Ectodermal cell (in vitro differentiated cells): Measurements from ENCODE around the gene ZFC3H1.
"Not testable (repeated sequence)": the region's sequence is repeated elsewhere in the genome, so short reads cannot be mapped to it uniquely, and the experiment has no call there.

Experiments
- H3K27ac ChIP-seq: 2 replicates; pipeline ENCODE4 v1.7.0; 2013; ENCODE audit warnings: mild to moderate bottlenecking, low read depth, low read length; ENCODE audit not compliant: insufficient read depth, poor library complexity, severe bottlenecking
- H3K27me3 ChIP-seq: 2 replicates; pipeline ENCODE4 v1.7.0; 2013; ENCODE audit warnings: mild to moderate bottlenecking, low read length; ENCODE audit not compliant: insufficient read depth, control insufficient read depth, poor library complexity, severe bottlenecking
- H3K36me3 ChIP-seq: one replicate; pipeline ENCODE4 v1.7.0; 2013; ENCODE audit warnings: low read length; ENCODE audit not compliant: control insufficient read depth, insufficient read depth
- H3K4me1 ChIP-seq: one replicate; pipeline ENCODE4 v1.7.0; 2013; ENCODE audit warnings: low read length; ENCODE audit not compliant: control insufficient read depth, insufficient read depth
- H3K4me3 ChIP-seq: 2 replicates; pipeline ENCODE4 v1.7.0; 2013; ENCODE audit warnings: low read depth, low read length, control low read depth; ENCODE audit not compliant: insufficient read depth
- H3K9me3 ChIP-seq: 2 replicates; pipeline ENCODE4 v1.7.0; 2013; ENCODE audit warnings: mild to moderate bottlenecking, low read length, moderate library complexity; ENCODE audit not compliant: control insufficient read depth
- WGBS, 2 experiments: methylation state at CpG; one replicate each; pipeline ENCODE4 v1.1.7; 2013; ENCODE audit warnings: missing lambda C conversion rate in 2 of 2; 5-methylcytosine and 5-hydroxymethylcytosine counted together

The ZFC3H1 gene

DNA sequence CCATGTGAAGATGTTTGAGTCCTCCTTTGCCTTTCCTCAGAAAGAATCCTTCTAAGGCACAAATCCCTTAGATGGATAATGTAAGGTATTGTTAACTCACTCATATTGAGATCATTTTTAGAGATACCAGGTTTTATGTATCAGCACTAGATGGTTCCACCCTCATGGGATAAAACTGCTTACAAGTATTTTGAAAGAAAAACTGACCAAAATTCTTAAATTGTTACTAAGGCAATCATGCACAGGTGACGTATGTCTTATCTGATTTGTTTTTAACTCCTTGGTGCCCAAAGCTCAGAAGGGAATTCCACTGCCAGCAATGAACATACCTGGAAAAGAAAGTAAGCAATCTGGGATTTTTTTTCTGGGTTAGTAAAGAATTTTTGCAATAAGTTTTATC is 78.4 kb downstream of the ZFC3H1 start:
- H3K4me1 ChIP-seq: no peaks in the 10 kb centered on the region
- H3K36me3 ChIP-seq: no peaks in the 10 kb centered on the region
- no peak overlapping the region for H3K4me3 ChIP-seq
- no peak overlapping the region for H3K27ac ChIP-seq
- no peaks in the 10 kb centered on the region for H3K27me3 ChIP-seq
- 89 to 91% methylated on average over 1 of the region's 1 CpG for WGBS, 2 experiments
- no peaks in the 10 kb centered on the region for H3K9me3 ChIP-seq

DNA sequence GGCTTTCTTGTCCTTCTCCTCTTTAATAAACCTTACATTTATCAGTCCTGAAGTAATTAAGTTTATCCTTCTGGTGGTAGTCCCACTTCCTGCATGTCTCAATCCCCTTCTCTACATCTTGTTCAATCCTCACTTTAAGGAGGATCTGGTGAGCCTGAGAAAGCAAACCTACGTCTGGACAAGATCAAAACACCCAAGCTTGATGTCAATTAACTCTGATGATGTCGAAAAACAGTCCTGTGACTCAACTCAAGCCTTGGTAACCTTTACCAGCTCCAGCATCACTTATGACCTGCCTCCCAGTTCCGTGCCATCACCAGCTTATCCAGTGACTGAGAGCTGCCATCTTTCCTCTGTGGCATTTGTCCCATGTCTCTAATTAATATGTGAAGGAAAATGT is 79.3 kb downstream of the ZFC3H1 start:
- H3K27ac ChIP-seq: no peak overlapping the region
- no peak overlapping the region for H3K4me3 ChIP-seq
- H3K27me3 ChIP-seq: no peaks in the 10 kb centered on the region
- H3K4me1 ChIP-seq: no peaks in the 10 kb centered on the region
- H3K36me3 ChIP-seq: no peaks in the 10 kb centered on the region
- no peaks in the 10 kb centered on the region for H3K9me3 ChIP-seq
- WGBS, 2 experiments: 89 to 94% methylated on average over 3 of the region's 3 CpGs

DNA sequence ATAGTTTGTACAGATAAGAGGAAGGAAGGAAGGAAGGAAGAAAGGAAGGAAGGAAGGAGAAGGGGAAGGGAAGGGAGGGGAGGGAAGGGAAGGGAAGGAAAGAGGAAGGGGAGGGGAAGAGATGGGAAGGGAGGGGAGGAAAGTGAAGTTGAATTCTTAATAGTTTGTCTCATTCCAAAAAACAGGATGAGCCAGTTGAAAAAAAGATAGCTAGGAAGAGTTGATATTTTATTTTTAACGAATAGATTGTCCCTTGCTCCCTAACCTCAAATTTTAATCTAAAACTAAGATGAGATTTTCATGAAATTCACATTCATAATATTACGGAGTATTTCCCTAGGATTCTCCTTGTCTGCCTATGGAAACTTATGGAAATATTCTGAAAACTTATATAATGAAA is 80.7 kb downstream of the ZFC3H1 start:
- 100% methylated on average over 1 of the region's 2 CpGs; no CpG with 5 or more reads in 1 of the 2 experiments for WGBS, 2 experiments
- Histone ChIP-seq H3K4me1 (no peaks in the 10 kb centered on the region), H3K4me3 (no peak overlapping the region), H3K9me3 (no peaks in the 10 kb centered on the region), H3K36me3 (no peaks in the 10 kb centered on the region), H3K27me3 (no peaks in the 10 kb centered on the region), H3K27ac (no peak overlapping the region)

DNA sequence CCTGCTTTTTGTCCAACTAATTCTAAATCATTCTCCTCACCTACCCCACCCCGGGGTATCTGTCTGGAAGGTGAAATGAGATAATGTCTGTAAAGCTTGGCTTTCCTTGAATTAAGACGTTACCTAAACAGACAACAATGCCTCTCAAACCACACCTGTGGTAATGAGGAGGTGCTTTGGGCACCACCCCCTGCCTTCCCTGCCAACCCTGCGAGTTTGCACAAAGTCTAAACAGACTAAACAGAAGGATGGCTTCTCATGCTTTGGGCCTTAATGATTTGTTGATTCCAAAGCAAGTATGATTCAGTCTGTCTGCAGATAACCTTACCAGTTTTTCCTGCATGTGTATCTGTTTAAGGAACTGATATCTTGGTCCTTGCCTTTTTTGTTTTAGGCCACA is 82.4 kb downstream of the ZFC3H1 start:
- no peak overlapping the region for H3K4me3 ChIP-seq
- no peaks in the 10 kb centered on the region for H3K4me1 ChIP-seq

DNA sequence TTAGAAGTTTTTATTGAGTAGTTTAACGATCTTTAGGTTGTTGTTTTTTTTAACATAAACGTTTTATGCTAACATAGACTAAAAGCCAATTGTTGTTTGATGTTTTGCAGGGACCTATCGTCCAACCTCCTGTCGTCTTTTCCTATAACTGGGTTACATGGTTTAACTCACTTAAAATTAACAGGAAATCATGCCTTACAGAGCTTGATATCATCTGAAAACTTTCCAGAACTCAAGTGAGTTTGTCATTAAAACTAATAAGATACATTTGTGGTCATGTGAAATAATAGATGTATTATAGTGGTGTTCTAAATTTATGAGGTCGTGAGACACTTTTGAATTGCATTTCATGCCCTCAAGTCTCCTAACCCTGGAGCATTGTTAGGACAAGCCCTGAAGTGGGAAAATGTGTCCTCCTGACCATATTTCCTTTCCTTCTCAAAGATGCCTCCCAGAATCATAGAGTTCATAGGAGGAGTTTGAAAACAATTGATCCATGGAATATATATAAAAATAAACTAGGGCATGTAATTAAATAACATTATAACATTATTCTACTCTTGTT is 84.9 kb downstream of the ZFC3H1 start:
- no peaks in the 10 kb centered on the region for H3K4me1 ChIP-seq
- WGBS, 2 experiments: 92 to 93% methylated on average over 5 of the region's 5 CpGs
- H3K36me3 ChIP-seq: no peaks in the 10 kb centered on the region
- no peaks in the 10 kb centered on the region for H3K9me3 ChIP-seq
- no peaks in the 10 kb centered on the region for H3K27me3 ChIP-seq
- H3K27ac ChIP-seq: no peak overlapping the region
- no peak overlapping the region for H3K4me3 ChIP-seq

More for the DNA sequence above, 82.4 kb downstream of the ZFC3H1 start:
- Histone ChIP-seq H3K27ac (no peak overlapping the region), H3K27me3 (no peaks in the 10 kb centered on the region), H3K36me3 (no peaks in the 10 kb centered on the region), H3K9me3 (no peaks in the 10 kb centered on the region)
- WGBS, 2 experiments: 79 to 85% methylated on average over 1 to 2 of the region's 3 CpGs

DNA sequence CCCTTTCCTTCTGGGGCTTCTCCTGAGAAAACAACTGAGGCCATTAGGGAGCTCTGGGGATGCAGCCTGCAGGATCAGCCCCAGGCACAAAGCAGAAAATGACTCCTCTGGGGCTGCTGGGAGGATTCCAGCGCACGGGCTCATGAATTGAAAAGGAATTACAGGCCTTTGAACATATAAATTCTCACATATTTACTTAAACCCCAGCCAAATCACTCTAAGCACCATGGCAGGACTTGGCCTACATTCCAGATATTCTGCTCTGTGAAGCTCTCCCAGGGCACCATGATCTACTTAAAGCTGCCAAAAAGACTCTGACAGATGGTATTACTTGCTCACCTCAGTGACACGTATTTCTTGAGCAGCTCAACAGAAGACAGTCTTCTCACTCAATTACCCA is 87.2 kb downstream of the ZFC3H1 start:
- Histone ChIP-seq H3K9me3 (no peaks in the 10 kb centered on the region), H3K27ac (no peak overlapping the region), H3K27me3 (no peaks in the 10 kb centered on the region), H3K4me3 (no peak overlapping the region), H3K4me1 (no peaks in the 10 kb centered on the region), H3K36me3 (no peaks in the 10 kb centered on the region)
- WGBS, 2 experiments: 80 to 91% methylated on average over 3 of the region's 3 CpGs

DNA sequence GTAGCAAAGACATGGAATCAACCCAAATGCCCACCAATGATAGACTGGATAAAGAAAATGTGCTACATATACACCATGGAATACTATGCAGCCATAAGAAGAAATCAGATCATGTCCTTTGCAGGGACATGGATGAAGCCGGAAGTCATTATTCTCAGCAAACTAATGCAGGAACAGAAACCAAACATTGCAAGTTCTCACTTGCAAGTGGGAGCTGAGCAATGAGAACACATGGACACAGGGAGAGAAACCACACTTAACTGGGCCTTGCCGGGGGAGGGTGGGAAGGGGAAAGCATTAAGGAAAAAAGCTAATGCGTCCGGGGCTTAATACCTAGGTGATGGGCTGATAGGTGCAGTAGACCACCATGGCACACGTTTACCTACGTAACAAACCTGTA is 93.8 kb downstream of the ZFC3H1 start:
- not testable (repeated sequence) for H3K4me3 ChIP-seq, H3K27me3 ChIP-seq, H3K27ac ChIP-seq, H3K9me3 ChIP-seq, H3K36me3 ChIP-seq, H3K4me1 ChIP-seq
- 97% methylated on average over 6 of the region's 6 CpGs for WGBS, 2 experiments

DNA sequence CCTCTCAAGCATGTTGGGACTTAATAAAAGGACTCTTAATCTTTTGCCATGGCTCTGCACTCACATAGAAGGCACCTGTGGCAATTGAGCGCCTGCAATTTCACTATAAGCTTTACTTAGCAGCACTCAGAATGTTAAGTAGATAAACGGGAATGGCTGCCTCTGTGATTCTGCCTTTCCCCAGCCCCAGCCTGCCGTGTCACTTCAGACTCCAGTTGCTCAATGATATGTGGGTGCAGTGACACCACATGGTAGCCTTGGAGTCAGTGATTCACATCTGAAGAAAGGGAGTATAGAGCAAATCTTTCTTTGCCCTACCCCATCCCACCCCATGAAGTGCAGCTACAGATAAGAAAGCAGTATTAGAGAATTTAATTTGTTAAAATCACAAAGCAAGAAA is 96.1 kb downstream of the ZFC3H1 start:
- no peaks in the 10 kb centered on the region for H3K36me3 ChIP-seq
- no peaks in the 10 kb centered on the region for H3K27me3 ChIP-seq
- H3K27ac ChIP-seq: no peak overlapping the region
- H3K9me3 ChIP-seq: no peaks in the 10 kb centered on the region
- H3K4me1 ChIP-seq: no peaks in the 10 kb centered on the region
- 81 to 87% methylated on average over 3 of the region's 3 CpGs for WGBS, 2 experiments
- H3K4me3 ChIP-seq: no peak overlapping the region

DNA sequence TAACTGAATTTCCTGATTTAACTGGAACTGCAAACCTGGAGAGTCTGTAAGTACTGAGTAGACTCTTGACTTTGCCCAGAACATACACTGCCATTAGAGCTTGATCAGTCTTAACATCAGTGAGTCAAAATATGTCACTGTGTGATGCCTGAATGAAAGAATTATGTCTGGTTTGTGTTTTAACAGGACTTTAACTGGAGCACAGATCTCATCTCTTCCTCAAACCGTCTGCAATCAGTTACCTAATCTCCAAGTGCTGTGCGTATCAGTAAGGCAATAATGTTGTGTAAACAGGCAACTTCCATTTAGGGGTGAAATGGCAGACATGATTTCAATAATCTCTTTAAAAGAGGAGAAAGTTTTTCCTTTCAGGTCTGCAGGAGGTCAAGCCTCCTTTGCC is 97.0 kb downstream of the ZFC3H1 start:
- Histone ChIP-seq H3K4me3 (no peak overlapping the region), H3K4me1 (no peaks in the 10 kb centered on the region), H3K27me3 (no peaks in the 10 kb centered on the region), H3K9me3 (no peaks in the 10 kb centered on the region), H3K36me3 (no peaks in the 10 kb centered on the region), H3K27ac (no peak overlapping the region)
- 79 to 91% methylated on average over 2 of the region's 2 CpGs for WGBS, 2 experiments

DNA sequence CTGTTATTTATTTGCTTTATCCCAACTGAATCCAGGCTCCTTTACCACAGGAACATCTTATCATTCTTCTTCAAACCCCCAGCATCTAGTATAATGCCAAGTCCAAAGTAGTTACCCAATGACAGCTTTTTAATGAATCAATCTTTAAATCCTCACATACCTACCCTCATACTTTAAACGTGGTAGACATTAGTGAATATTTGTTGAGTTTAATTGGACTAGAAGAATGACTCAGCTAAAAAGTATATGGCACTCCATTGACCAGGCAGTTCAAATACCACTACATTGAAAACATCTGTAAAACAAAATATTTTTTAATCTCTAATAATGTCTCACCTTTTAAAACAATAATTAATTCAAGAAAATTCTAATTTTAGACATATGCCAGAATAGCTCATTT is 98.1 kb downstream of the ZFC3H1 start:
- Histone ChIP-seq H3K4me1 (no peaks in the 10 kb centered on the region), H3K9me3 (no peaks in the 10 kb centered on the region), H3K36me3 (no peaks in the 10 kb centered on the region), H3K27me3 (no peaks in the 10 kb centered on the region), H3K4me3 (no peak overlapping the region), H3K27ac (no peak overlapping the region)
- no CpG with 5 or more reads among the region's 1 CpG for WGBS, 2 experiments
